Putamen (tissue), 1 donor: Measurements from ENCODE around the gene HELZ2.

Experiments used
- DNase-seq: peaks from one replicate; pipeline ENCODE4 v3.0.0-alpha.2; 2016; ENCODE audit warnings: low spot score

The HELZ2 gene

GRCh38 chr20:63539441-63540370 is 34.3 kb downstream of the HELZ2 start:
- DNase-seq, result no peak

- DNase-seq, result no peak
Observed at GRCh38 chr20:63539092-63539430, 35.0 kb downstream of the HELZ2 start.

GRCh38 chr20:63538204-63539091 is 35.6 kb downstream of the HELZ2 start:
- no peak for DNase-seq

GRCh38 chr20:63537525-63538203 is 36.4 kb downstream of the HELZ2 start:
- peak; percentile 45 for DNase-seq

DNA sequence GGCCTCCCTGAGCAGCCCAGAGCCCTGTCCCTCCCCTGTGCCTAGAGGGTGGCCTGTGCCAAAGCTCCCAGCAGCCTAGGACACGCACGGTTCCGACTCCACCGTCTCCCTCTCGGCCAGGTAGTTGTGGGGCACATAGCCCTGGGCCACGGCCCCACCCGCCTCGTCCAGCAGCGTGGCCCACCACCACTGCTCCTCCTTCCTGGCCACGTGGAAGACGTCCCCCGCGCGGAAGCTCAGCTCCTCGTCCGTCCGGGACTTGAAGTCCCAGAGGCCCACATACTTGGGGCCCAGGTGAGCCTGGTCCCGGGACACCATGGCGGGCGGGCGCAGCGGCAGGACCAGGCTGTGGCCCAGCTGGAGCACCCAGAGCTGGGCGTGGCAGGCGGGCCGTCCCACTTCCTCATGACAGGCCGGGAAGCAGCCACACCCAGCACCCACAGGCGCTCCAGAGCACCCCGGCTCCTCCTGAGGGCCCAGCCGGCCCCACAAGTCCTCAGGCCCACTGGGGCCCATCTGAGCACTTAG is 37.0 kb downstream of the HELZ2 start, which contains the start of gene PTK6:
Gene PTK6 (minus strand): TSS at position 380 of the 528 bp plus-strand sequence. CDS start 62 bp downstream, at position 318.
- DNase-seq, result no peak

- no peak for DNase-seq
Observed at GRCh38 chr20:63536241-63536977, 37.6 kb downstream of the HELZ2 start.

GRCh38 chr20:63534831-63535651 is 39.0 kb downstream of the HELZ2 start:
- no peak for DNase-seq

- no peak for DNase-seq
Observed at GRCh38 chr20:63534427-63534830, 39.6 kb downstream of the HELZ2 start.

DNA sequence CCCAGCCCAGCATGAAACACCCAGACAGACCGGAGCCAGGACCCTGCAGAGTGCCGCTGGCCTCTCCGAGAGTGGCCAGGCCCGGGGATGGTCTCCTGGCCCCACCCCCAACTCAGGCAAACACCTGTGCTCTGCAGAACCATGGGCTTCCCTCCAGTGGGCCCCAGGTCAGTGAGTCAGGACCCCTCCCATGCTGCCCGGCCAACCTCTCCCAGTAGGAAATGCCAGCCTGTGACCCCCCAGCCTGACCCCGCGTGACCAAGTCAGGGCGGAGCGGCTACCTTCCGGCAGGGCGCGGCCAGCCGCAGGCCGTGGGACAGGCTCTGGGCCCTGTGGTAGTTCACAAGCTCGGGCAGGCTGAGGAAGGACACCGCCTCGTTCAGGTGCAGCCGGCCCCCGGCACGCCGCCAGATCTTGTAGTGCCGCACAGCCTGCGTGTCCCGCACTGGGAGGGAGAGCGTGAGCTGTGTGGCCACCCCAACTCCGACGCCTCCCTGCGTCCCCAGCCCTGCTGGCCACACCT is 40.1 kb downstream of the HELZ2 start:
- DNase-seq, result no peak

DNA sequence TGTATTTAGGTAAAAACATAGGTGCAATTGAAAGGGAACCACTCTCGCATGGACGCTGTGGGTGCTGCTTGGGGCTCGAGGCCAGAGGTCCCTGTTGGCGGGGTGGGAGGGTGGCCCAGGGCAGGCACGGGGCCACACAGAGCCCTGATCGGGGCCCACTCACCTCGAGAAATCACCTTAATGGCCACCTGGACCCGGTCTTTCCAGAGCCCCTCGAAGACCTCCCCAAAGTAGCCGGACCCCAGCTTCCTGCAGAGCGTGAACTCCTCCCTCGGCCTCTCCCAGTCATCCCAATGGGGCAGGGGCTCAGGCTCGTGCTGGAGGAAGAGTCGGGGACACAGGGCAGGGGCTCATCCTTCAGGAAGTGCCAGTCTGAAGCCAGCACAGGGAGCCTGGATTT is 40.7 kb downstream of the HELZ2 start:
- DNase-seq, result no peak

- DNase-seq, result no peak
Observed at GRCh38 chr20:63532449-63532971, 41.5 kb downstream of the HELZ2 start.

DNA sequence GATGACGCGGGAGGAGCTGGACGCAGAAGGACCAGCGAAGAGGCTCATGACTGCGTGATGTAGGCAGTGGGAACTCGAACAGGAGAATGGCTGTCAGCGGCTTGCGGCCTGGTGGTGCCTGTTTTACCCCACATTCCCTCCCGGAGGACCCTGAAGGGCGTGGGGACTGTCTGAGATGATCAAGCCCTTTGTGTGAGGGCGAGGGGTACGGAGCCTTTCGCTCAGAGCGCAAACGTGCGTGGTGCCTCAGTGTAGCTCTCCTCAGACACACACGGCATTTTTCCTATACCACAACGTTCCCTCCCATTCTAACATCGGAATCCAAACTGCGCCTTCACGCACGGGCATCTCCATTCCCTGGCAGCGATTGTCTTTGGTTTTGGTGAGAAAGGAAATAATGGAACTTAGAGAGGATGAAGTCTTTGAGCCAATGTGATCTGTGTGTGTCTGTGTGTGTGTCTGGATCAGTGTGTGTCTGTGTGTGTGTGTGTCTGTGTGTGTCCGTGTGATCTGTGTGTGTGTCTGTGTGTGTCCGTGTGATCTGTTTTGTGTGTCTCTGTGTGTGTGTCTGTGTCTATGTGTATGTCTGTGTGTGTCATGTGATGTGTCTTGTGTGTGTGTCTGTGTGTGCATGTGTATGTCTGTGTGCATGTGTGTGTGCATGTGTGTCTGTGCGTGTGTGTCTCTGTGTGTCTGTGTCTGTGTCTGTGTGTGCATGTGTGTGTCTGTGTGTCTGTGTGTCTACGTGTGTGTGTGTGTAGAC is 42.2 kb downstream of the HELZ2 start:
- no peak for DNase-seq

DNA sequence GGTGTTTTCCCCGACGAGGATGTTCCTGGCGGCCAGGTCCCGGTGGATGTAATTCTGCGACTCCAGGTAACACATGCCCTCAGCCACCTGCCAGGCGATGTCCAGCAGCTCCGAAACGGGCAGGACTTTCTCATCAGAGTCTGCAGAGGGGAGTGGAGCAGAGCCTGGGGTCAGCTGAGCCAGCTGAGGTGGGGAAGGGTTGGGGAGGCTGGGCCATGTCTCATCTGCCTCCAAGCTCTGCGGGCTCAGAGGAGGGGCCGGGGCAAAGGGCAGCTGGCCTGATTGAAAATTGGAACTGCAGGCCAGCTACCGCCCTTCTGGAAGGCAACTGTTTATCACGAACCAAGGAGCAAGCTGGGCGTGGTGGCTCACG is 43.3 kb downstream of the HELZ2 start:
- no peak for DNase-seq

GRCh38 chr20:63529861-63530787 is 43.9 kb downstream of the HELZ2 start:
- no peak for DNase-seq

DNA sequence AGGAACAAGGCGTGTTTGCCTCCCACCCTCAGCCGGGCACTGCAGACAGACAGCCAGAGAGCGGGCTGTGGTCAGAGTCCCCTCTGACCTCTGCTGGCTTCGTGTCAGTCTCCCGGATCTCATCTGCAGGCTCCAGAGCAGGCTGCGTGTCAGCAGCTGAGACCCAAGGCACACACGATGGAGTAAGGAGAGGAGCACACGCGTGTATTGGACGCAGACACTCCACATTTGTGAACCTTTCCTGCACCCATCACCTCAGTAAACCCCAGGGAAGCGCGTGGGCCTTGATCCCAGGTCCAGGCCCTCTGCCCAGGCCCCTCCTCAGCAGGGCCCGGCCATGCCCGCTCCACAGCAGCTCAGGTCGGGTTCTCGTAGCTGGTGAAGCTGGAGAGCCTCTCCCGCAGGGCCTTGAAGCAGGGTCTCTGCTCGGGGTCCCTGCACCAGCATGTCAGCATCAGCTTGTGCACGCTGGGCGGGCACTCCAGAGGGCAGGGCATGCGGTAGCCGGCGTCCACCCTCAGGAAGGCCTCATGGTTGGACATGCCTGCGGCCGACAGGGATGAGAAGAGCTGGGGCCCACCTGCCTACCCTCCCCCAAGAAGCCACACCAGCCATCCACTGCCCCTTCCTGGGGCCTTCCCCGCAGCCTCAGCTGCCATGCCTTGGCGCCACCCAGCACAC is 44.7 kb downstream of the HELZ2 start:
- no peak for DNase-seq

DNA sequence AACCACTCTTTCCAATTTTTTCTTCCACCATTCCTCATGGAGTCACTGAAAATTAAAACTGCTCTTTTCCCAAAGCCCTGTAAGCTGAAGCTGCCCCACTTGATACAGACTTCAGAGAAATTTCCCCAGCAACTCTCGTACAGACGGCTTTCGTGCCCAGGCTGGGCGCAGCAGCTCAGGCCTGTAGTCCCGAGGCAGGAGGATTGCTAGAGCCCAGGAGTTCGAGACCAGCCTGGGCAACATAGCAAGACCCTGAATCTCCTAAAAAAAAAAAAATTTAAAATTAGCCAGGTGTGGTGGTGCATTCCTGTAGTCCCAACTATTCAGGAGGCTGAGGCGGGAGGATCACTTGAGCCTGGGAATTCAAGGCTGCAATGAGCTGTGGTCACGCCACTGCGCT is 46.9 kb downstream of the HELZ2 start:
- DNase-seq, result no peak

DNA sequence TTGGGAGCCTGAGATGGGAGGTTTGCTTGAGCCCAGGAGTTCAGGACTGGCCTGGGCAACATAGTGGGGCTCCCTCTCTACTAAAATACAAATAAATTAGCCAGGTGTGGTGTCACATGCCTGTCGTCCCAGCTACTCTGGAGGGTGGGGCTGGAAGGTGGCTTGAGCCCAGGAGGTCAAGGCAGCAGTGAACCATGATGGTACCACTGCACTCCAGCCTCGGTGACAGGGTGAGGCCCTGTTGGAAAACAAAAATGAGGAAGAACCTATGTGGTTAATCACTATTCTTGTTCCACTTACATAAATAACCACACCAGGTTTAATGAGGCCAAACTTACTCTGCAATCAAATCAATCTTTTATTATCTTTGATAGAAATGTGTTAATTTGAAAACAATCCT is 48.1 kb downstream of the HELZ2 start:
- no peak for DNase-seq

DNA sequence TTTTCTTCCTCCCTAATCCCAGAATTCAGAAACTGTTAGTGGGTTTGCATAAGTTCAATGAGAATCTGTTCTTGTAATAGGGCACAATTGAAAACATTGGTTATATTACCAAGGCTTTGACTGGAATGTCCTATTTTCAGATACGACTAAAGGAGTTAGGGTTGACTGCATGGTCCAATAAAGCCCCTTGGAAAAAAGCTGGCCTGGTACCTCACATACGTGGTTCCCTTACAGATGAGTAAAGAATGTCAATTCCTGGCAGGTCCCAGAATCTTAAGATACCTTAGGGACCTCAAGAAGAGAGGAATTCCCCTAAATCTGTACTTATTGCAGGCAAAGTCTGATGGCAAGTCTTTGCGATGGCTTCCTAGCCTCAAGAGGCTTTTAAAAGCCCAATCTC is 48.9 kb downstream of the HELZ2 start:
- DNase-seq, result no peak
